Keratinocyte (primary cell): Measurements from ENCODE around the gene ZBED3. TPM values are rescaled to one million over a fixed set of nuclear protein-coding genes. Genes with fewer than 3 reads are reported as not detected.

ENCODE experiments used
- DNase-seq: peaks from one replicate; pipeline ENCODE4 v3.0.0-alpha.2; 2011; ENCODE audit warnings: low read depth, missing footprints, low spot score
- FAIRE-seq: peaks from 2 replicates; lab custom pipeline; 2011; peaks lifted over from hg19 to GRCh38; lab: Jason Lieb, UNC
- H2AFZ ChIP-seq: 2 replicates; pipeline ENCODE4 v1.6.0; 2012; ENCODE audit warnings: low read length, control low read depth, inconsistent platforms; ENCODE audit not compliant: control insufficient read depth
- H3K27ac ChIP-seq: 2 replicates; pipeline ENCODE4 v1.5.1; 2011; ENCODE audit warnings: low read length; ENCODE audit not compliant: control insufficient read depth, insufficient read depth
- H3K27me3 ChIP-seq: 3 replicates; pipeline ENCODE4 v1.6.0; 2011; ENCODE audit warnings: low read length; ENCODE audit not compliant: control insufficient read depth, insufficient read depth; ENCODE audit errors: extremely low read depth
- H3K36me3 ChIP-seq, 2 experiments: 2 replicates in 1 of 2; 3 replicates in 1 of 2; pipeline ENCODE4 v1.5.1; 2011; ENCODE audit warnings: low read length in 2 of 2, mild to moderate bottlenecking in 1 of 2; ENCODE audit not compliant: control insufficient read depth in 2 of 2, insufficient read depth in 2 of 2; ENCODE audit errors: extremely low read depth in 1 of 2
- H3K4me1 ChIP-seq: 3 replicates; pipeline ENCODE4 v1.5.1; 2011; ENCODE audit warnings: low read length; ENCODE audit not compliant: control insufficient read depth, insufficient read depth; ENCODE audit errors: extremely low read depth
- H3K4me2 ChIP-seq: 3 replicates; pipeline ENCODE4 v1.6.0; 2011; ENCODE audit warnings: low read depth, low read length; ENCODE audit not compliant: control insufficient read depth, insufficient read depth; ENCODE audit errors: extremely low read depth
- H3K4me3 ChIP-seq, 3 experiments: fragments of 200-600 bp in 1 of 3; sonication (generic) in 1 of 3; 2 replicates in 2 of 3; 3 replicates in 1 of 3; pipeline ENCODE4 v1.5.1; 2011 to 2016; ENCODE audit warnings: low read length in 3 of 3, mild to moderate bottlenecking in 3 of 3, control low read depth in 2 of 3, inconsistent platforms in 1 of 3, low read depth in 1 of 3, mixed read lengths in 1 of 3, mixed run types in 1 of 3, moderate library complexity in 1 of 3; ENCODE audit not compliant: control insufficient read depth in 2 of 3, insufficient read depth in 2 of 3; ENCODE audit errors: extremely low read depth in 1 of 3
- H3K79me2 ChIP-seq: 2 replicates; pipeline ENCODE4 v1.6.0; 2012; ENCODE audit warnings: low read length; ENCODE audit not compliant: control insufficient read depth, insufficient read depth
- H3K9ac ChIP-seq: 3 replicates; pipeline ENCODE4 v1.6.0; 2011; ENCODE audit warnings: low read length; ENCODE audit not compliant: control insufficient read depth, insufficient read depth; ENCODE audit errors: extremely low read depth
- H3K9me1 ChIP-seq: 3 replicates; pipeline ENCODE4 v1.6.0; 2011; ENCODE audit warnings: low read length; ENCODE audit not compliant: control insufficient read depth, insufficient read depth; ENCODE audit errors: extremely low read depth
- H3K9me3 ChIP-seq: 2 replicates; pipeline ENCODE4 v1.5.1; 2012; ENCODE audit warnings: low read depth, low read length; ENCODE audit not compliant: control insufficient read depth
- H4K20me1 ChIP-seq: 3 replicates; pipeline ENCODE4 v1.6.0; 2011; ENCODE audit warnings: low read length; ENCODE audit not compliant: control insufficient read depth, insufficient read depth; ENCODE audit errors: extremely low read depth
- EZH2 ChIP-seq: IDR thresholded peaks from one replicate; pipeline ENCODE4 v1.6.1; 2012; ENCODE audit warnings: inconsistent platforms, mild to moderate bottlenecking, low read length, moderate library complexity
- dilution Hi-C: fragments of 300-500 bp; cut with MboI; formaldehyde crosslinking; loops from one replicate; pipeline ENCODE4 v1.7.0; 2020; ENCODE audit warnings: low sequenced_read_pairs; ENCODE audit not compliant: extremely low pct_ligation_motif_present
- polyA plus RNA-seq, 5 experiments: library from polyadenylated mRNA; depleted of rRNA in 3 of 5; stranded (reverse) in 3 of 5; stranded (forward) in 1 of 5; unstranded in 1 of 5; fragments of >200 nt; gene quantifications; 1 replicate in 1 of 5; 2 replicates in 3 of 5; 3 replicates in 1 of 5; pipeline versions ENCODE4 v1.2.1 to v1.2.3, GENCODE V29; 2011 to 2012; ENCODE audit warnings: missing spikeins in 2 of 5, low read depth in 1 of 5, low replicate concordance in 1 of 5
- TF ChIP-seq, protein P1 (sequence below), 3 experiments: IDR thresholded peaks in 1 of 3; conservative IDR thresholded peaks in 1 of 3; optimal IDR thresholded peaks in 1 of 3; 2 replicates in 2 of 3; 3 replicates in 1 of 3; pipeline versions ENCODE3 to v1.5.1; 2011; ENCODE audit warnings: low read length in 3 of 3, mild to moderate bottlenecking in 3 of 3, moderate library complexity in 2 of 3, control low read depth in 1 of 3, inconsistent platforms in 1 of 3; ENCODE audit not compliant: insufficient read depth in 2 of 3; ENCODE audit errors: extremely low read depth in 1 of 3

ZBED3 gene
- polyA plus RNA-seq, 1 donor (not counting 4 experiments of a cell fraction or from before 2014, with no cell fraction given), result 0.59 TPM

GRCh38 chr5:77128411-77129061 is 41.5 kb upstream of the ZBED3 start:
- no peak overlapping the region for H3K27ac ChIP-seq
- no peak for TF ChIP-seq EZH2
- TF ChIP-seq, protein P1, sequence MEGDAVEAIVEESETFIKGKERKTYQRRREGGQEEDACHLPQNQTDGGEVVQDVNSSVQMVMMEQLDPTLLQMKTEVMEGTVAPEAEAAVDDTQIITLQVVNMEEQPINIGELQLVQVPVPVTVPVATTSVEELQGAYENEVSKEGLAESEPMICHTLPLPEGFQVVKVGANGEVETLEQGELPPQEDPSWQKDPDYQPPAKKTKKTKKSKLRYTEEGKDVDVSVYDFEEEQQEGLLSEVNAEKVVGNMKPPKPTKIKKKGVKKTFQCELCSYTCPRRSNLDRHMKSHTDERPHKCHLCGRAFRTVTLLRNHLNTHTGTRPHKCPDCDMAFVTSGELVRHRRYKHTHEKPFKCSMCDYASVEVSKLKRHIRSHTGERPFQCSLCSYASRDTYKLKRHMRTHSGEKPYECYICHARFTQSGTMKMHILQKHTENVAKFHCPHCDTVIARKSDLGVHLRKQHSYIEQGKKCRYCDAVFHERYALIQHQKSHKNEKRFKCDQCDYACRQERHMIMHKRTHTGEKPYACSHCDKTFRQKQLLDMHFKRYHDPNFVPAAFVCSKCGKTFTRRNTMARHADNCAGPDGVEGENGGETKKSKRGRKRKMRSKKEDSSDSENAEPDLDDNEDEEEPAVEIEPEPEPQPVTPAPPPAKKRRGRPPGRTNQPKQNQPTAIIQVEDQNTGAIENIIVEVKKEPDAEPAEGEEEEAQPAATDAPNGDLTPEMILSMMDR (optimal IDR thresholded peaks at IDR 0.05 in 1 of 3, IDR thresholded peaks at IDR 0.05 in 1 of 3, conservative IDR thresholded peaks at IDR 0.05 in 1 of 3; ENCODE audit: extremely low read depth in 1 of 3, insufficient read depth in 2 of 3, low read length in 3 of 3), result no peak
- H3K9ac ChIP-seq, result no peak overlapping the region
- H3K4me3 ChIP-seq, result no peak overlapping the region
- dilution Hi-C loops, result no loop called here
- H3K9me3 ChIP-seq, result no peaks in the 10 kb centered on the region
- DNase-seq, result no peak
- H3K4me2 ChIP-seq, result no peak overlapping the region
- no peaks in the 10 kb centered on the region for H4K20me1 ChIP-seq
- H3K36me3 ChIP-seq, result no peaks in the 10 kb centered on the region
- H3K9me1 ChIP-seq, result no peaks in the 10 kb centered on the region
- H3K27me3 ChIP-seq, result peaks cover 24% of the 10 kb centered on the region
- no peak overlapping the region for H2AFZ ChIP-seq
- no peak for FAIRE-seq
- H3K4me1 ChIP-seq, result peaks cover 7% of the 10 kb centered on the region
- H3K79me2 ChIP-seq, result no peaks in the 10 kb centered on the region

DNA sequence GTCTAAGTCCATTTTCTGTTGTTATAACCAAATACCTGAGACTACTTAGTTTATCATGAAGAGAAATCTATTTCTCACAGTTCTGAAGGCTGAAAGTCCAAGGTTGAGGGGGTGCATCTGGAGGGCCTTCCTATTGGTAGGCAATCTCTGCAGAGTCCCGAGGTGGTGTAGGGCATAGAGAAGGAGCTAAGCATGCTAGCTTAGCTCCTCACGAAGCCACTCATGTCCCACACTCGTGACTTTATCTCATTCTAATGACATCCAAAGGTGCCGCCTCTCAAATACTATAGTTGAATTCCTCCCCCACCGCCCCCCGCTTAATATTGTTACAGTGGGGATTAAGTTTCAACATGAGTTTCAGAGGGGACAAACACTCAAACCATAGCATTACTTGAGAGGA is 36.0 kb upstream of the ZBED3 start:
- H3K9me1 ChIP-seq, result no peaks in the 10 kb centered on the region
- no peak overlapping the region for H3K4me2 ChIP-seq
- no peaks in the 10 kb centered on the region for H4K20me1 ChIP-seq
- FAIRE-seq (no peak), DNase-seq (no peak)
- peaks cover 22% of the 10 kb centered on the region for H3K27me3 ChIP-seq
- H3K79me2 ChIP-seq, result no peaks in the 10 kb centered on the region
- no peaks in the 10 kb centered on the region for H3K4me1 ChIP-seq
- no peak overlapping the region for H3K4me3 ChIP-seq
- dilution Hi-C loops, result no loop called here
- no peaks in the 10 kb centered on the region for H3K36me3 ChIP-seq
- H3K9me3 ChIP-seq, result no peaks in the 10 kb centered on the region
- TF ChIP-seq EZH2, result no peak
- TF ChIP-seq, protein P1 (optimal IDR thresholded peaks at IDR 0.05 in 1 of 3, IDR thresholded peaks at IDR 0.05 in 1 of 3, conservative IDR thresholded peaks at IDR 0.05 in 1 of 3; ENCODE audit: extremely low read depth in 1 of 3, insufficient read depth in 2 of 3, low read length in 3 of 3), result no peak
- no peak overlapping the region for H3K27ac ChIP-seq
- no peak overlapping the region for H2AFZ ChIP-seq
- H3K9ac ChIP-seq, result no peak overlapping the region
